Measurements from ENCODE around the gene RAB38.

The RAB38 gene

DNA sequence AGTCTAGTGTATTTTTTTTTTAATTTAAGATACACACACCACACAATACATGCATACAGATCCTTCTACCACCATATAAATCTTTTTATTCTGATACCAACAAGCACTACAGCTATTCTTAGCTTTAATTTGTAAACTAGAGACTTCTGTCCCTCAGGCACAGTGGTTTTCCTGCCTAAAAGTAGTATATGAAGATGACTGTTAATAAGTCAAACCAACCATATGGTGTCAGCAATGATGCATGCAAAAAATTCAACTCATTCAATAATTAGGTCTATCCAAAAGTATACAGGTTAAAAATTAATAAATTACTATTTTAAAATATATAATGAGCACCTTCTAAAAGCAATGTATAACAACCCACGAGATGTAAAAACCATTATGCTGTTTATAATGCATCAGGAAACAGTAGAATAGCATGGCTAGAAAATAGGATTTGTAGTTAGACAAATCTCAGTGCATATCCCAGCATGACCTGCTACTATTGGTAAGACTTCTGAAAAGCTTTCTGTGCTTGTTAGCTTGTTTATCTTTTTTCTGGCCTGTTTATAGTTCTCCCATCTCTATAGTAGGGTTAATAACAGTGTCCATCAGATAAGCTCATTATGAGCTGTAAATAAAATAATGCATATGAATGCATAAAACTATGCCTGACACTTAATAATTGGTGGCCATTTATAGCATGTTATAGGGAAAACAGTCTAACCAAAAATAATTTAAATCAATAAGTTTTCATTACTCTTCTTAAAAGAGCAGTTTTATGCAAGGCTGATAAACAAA, 10.2 kb downstream of the RAB38 start:
- no peaks in the 10 kb centered on the region for H3K9me3 ChIP-seq
- no peak overlapping the region for H3K27ac ChIP-seq
- H3K4me1 ChIP-seq (ENCODE audit: control insufficient read depth in 1 of 2, insufficient read depth in 1 of 2, low read depth in 1 of 2, low read length in 1 of 2) = no peaks in the 10 kb centered on the region
- H3K36me3 ChIP-seq = no peaks in the 10 kb centered on the region
- TF ChIP-seq CTCF (IDR thresholded peaks at IDR 0.05) = no peak
- no peaks in the 10 kb centered on the region for H3K27me3 ChIP-seq
- no peak overlapping the region for H3K4me3 ChIP-seq (ENCODE audit: low read depth in 1 of 2, low read length in 1 of 2)

- Histone ChIP-seq H3K36me3 (no peaks in the 10 kb centered on the region), H3K4me1 (ENCODE audit: control insufficient read depth in 1 of 2, insufficient read depth in 1 of 2, low read depth in 1 of 2, low read length in 1 of 2) (no peaks in the 10 kb centered on the region), H3K4me3 (ENCODE audit: low read depth in 1 of 2, low read length in 1 of 2) (no peak overlapping the region), H3K27ac (no peak overlapping the region), H3K9me3 (no peaks in the 10 kb centered on the region), H3K27me3 (no peaks in the 10 kb centered on the region)
- TF ChIP-seq CTCF (IDR thresholded peaks at IDR 0.05) = no peak
Measured at GRCh38 chr11:88164320-88164719, 10.9 kb downstream of the RAB38 start.

- no peaks in the 10 kb centered on the region for H3K27me3 ChIP-seq
- H3K4me1 ChIP-seq (ENCODE audit: control insufficient read depth in 1 of 2, insufficient read depth in 1 of 2, low read depth in 1 of 2, low read length in 1 of 2) = no peaks in the 10 kb centered on the region
- H3K27ac ChIP-seq = no peak overlapping the region
- no peak overlapping the region for H3K4me3 ChIP-seq (ENCODE audit: low read depth in 1 of 2, low read length in 1 of 2)
- no peaks in the 10 kb centered on the region for H3K9me3 ChIP-seq
- H3K36me3 ChIP-seq = no peaks in the 10 kb centered on the region
- TF ChIP-seq CTCF (IDR thresholded peaks at IDR 0.05) = no peak
Measured at GRCh38 chr11:88158081-88158480, 17.2 kb downstream of the RAB38 start.

DNA sequence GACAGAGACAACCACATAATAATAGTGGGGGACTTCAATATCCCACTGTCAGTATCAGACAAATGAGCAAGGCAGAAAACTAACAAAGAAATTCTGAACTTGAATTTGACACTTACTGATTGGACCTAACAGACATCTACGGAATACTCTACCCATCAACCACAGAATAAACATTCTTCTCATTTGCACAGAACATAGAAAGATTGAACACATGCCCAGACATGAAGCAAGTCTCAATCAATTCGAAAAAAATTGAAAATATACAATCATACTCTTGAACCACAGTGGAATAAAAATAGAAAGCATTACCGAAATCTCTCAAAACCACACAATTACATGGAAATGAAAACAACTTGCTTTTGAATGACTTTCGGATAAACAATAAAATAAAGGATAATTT, 17.9 kb downstream of the RAB38 start:
- Histone ChIP-seq H3K27ac (no peak overlapping the region), H3K36me3 (no peaks in the 10 kb centered on the region), H3K4me3 (ENCODE audit: low read depth in 1 of 2, low read length in 1 of 2) (no peak overlapping the region), H3K4me1 (ENCODE audit: control insufficient read depth in 1 of 2, insufficient read depth in 1 of 2, low read depth in 1 of 2, low read length in 1 of 2) (no peaks in the 10 kb centered on the region), H3K9me3 (no peaks in the 10 kb centered on the region), H3K27me3 (no peaks in the 10 kb centered on the region)
- TF ChIP-seq CTCF (IDR thresholded peaks at IDR 0.05) = no peak

GRCh38 chr11:88152381-88152780, 22.9 kb downstream of the RAB38 start:
- H3K9me3 ChIP-seq = no peaks in the 10 kb centered on the region
- no peaks in the 10 kb centered on the region for H3K36me3 ChIP-seq
- TF ChIP-seq CTCF (IDR thresholded peaks at IDR 0.05) = no peak
- no peak overlapping the region for H3K27ac ChIP-seq
- H3K4me3 ChIP-seq (ENCODE audit: low read depth in 1 of 2, low read length in 1 of 2) = no peak overlapping the region
- H3K4me1 ChIP-seq (ENCODE audit: control insufficient read depth in 1 of 2, insufficient read depth in 1 of 2, low read depth in 1 of 2, low read length in 1 of 2) = no peaks in the 10 kb centered on the region
- no peaks in the 10 kb centered on the region for H3K27me3 ChIP-seq

Data from neutrophil (primary cell).